Measurements from ENCODE around the gene TAS2R41. TPM values are rescaled to one million over a fixed set of nuclear protein-coding genes. Genes with fewer than 3 reads are reported as not detected.

TAS2R41 gene
- total and polyA plus RNA-seq, 3 donors from 2014 or later, result 0.55 TPM; not detected in 2

DNA sequence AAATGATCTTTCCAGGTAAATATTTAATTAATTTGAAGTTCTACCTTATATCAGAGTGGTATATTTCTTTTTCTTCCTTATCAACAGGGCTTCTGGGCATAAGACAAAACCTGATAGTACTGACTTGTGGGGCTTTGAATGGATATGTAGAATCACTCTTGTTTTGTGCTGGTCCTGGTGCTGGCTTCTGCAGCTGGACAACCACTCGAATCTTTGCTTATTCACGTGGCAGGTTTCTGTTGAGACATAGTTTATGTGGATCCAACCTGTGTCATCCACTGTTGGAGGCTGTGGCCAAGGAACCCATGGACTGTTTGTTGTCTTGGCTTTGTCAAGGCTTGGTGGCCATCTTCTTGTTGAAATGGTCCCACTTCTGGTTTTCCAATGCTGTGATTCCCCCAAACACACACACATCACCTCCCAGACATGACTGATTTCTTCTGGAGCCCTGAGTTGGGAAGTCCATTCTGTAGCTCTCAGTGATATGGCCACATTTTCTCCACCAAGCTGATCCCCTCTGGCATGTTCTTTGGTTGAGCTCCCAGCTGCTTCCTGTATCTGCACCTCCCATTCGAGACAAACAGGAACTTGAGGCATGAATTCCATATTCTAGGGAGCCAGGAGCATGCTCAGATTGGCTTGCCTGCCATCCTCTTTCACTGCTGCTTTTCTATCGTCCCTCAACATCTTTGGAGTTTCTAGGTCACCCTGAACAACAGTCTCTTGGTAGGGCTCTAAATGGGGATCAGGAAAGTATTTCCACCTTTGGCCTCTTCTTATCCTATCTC lies 19.5 kb downstream of the TAS2R41 start:
- H3K9me3 ChIP-seq, result no peaks in the 10 kb centered on the region
- intact Hi-C loops (cut with DNase I; ENCODE audit: low total_unique reads), result no loop called here
- H3K4me3 ChIP-seq, result no peak overlapping the region
- no peak for DNase-seq
- no peak overlapping the region for H3K27ac ChIP-seq
- H3K27me3 ChIP-seq, result no peaks in the 10 kb centered on the region
- no peaks in the 10 kb centered on the region for H3K4me1 ChIP-seq
- H3K36me3 ChIP-seq (ENCODE audit: low read depth, missing control alignments), result no peaks in the 10 kb centered on the region
- WGBS, 2 donors, result 81 to 93% methylated on average over 4 of the region's 4 CpGs
- TF ChIP-seq, protein P1, sequence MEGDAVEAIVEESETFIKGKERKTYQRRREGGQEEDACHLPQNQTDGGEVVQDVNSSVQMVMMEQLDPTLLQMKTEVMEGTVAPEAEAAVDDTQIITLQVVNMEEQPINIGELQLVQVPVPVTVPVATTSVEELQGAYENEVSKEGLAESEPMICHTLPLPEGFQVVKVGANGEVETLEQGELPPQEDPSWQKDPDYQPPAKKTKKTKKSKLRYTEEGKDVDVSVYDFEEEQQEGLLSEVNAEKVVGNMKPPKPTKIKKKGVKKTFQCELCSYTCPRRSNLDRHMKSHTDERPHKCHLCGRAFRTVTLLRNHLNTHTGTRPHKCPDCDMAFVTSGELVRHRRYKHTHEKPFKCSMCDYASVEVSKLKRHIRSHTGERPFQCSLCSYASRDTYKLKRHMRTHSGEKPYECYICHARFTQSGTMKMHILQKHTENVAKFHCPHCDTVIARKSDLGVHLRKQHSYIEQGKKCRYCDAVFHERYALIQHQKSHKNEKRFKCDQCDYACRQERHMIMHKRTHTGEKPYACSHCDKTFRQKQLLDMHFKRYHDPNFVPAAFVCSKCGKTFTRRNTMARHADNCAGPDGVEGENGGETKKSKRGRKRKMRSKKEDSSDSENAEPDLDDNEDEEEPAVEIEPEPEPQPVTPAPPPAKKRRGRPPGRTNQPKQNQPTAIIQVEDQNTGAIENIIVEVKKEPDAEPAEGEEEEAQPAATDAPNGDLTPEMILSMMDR (IDR thresholded peaks at IDR 0.05), result no peak
- TF ChIP-seq POLR2A (IDR thresholded peaks at IDR 0.05), result no peak

DNA sequence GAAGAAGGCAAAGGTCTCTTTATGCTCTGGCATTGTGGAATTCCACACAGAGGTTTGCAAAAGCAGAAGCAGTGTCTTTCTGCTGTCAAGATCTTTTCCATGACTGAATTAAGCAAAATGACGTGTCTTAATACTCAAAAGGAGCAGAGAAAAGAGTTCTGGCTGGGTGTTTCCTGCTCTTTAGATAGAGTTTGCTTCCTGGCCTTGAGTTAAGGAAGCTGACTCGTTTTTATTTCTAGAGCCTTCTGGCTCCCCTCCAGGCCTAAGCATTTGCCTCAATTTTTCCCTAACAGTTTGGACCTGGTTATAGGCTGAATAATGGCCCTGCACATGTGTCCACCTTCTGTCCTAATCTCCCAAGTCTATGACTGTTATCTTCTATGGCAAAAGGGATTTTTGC lies 21.6 kb downstream of the TAS2R41 start:
- H3K4me3 ChIP-seq, result no peak overlapping the region
- no peaks in the 10 kb centered on the region for H3K27me3 ChIP-seq
- intact Hi-C loops (cut with DNase I; ENCODE audit: low total_unique reads), result no loop called here
- WGBS, 2 donors, result 27 to 30% methylated on average over 2 of the region's 2 CpGs
- no peaks in the 10 kb centered on the region for H3K36me3 ChIP-seq (ENCODE audit: low read depth, missing control alignments)
- DNase-seq, result no peak
- TF ChIP-seq, protein P1 (IDR thresholded peaks at IDR 0.05), result no peak
- TF ChIP-seq POLR2A (IDR thresholded peaks at IDR 0.05), result no peak
- no peaks in the 10 kb centered on the region for H3K9me3 ChIP-seq
- no peaks in the 10 kb centered on the region for H3K4me1 ChIP-seq
- peak overlapping the region in 1 of 2 donors; percentile 52 for H3K27ac ChIP-seq

DNA sequence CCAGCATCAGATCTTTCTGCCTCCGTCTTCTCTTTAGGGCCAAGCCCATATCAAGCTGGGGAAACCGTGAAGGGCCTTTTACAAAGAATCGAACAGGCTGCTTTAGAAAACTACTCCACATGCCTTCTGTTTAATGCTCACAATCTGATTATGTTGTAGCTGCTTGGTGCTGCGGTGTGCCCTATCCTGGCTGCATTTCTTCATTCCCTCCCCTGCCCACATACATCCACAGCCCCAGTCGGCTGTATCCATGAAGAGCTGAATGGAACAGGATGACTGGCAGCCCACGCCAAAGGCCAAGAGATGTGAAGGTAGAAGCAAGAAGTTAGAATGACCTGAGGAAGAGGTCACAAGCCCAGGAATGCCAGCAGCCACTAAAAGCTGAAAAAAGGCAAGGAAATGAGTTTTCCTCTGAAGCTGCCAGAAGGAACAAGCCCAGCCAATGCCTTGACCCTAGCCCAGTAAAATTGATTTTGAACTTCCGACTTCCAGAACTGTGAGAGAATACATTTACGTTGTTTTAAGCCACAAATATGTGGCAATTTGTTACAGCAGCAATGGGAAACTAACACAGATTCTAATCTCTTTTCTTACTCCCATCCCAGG lies 22.2 kb downstream of the TAS2R41 start:
- WGBS, 2 donors, result 59 to 68% methylated on average over 8 of the region's 8 CpGs
- no peaks in the 10 kb centered on the region for H3K4me1 ChIP-seq
- H3K27me3 ChIP-seq, result no peaks in the 10 kb centered on the region
- DNase-seq, result no peak
- no peak for TF ChIP-seq POLR2A (IDR thresholded peaks at IDR 0.05)
- TF ChIP-seq, protein P1 (IDR thresholded peaks at IDR 0.05), result no peak
- H3K36me3 ChIP-seq (ENCODE audit: low read depth, missing control alignments), result no peaks in the 10 kb centered on the region
- intact Hi-C loops (cut with DNase I; ENCODE audit: low total_unique reads), result no loop called here
- H3K4me3 ChIP-seq, result no peak overlapping the region
- H3K9me3 ChIP-seq, result no peaks in the 10 kb centered on the region
- peak overlapping the region in 1 of 2 donors; percentile 52 for H3K27ac ChIP-seq

DNA sequence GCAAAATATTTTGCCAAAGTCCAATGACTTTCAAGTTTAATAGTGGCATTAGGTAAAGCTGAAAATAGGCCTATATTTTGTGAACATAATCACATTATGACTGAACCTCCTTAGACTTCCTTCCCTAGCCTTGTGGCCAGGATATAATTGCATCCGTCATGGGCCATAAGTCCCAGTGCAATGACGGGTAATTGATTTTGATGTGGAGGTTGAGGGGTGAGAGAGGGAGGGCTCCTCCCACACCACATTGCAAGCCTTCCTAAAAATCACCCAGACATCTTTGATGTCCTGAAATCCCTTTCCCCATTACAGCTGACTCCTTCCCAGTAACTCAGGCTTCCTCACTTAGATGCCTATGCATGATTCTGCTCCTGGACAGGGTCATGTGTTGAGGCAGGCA lies 25.6 kb downstream of the TAS2R41 start:
- H3K9me3 ChIP-seq, result no peaks in the 10 kb centered on the region
- DNase-seq, result no peak
- no peaks in the 10 kb centered on the region for H3K36me3 ChIP-seq (ENCODE audit: low read depth, missing control alignments)
- TF ChIP-seq, protein P1 (IDR thresholded peaks at IDR 0.05), result no peak
- TF ChIP-seq POLR2A (IDR thresholded peaks at IDR 0.05), result no peak
- H3K27me3 ChIP-seq, result no peaks in the 10 kb centered on the region
- no peak overlapping the region for H3K27ac ChIP-seq
- intact Hi-C loops (cut with DNase I; ENCODE audit: low total_unique reads), result no loop called here
- WGBS, 2 donors, result 61 to 80% methylated on average over 2 of the region's 2 CpGs
- no peak overlapping the region for H3K4me3 ChIP-seq
- H3K4me1 ChIP-seq, result no peaks in the 10 kb centered on the region
